HG03521 (cell line): ENCODE results near the gene RNF157.
"Not testable (repeated sequence)": the region's sequence is repeated elsewhere in the genome, so short reads cannot be mapped to it uniquely, and the experiment has no call there.

Experiments
- ATAC-seq: cut with Tn5 transposase; IDR thresholded peaks from one replicate; pipeline ENCODE4 v1.9.1; 2021; ENCODE audit warnings: mild to moderate bottlenecking, moderate library complexity; ENCODE audit not compliant: unreplicated experiment

Gene RNF157

DNA sequence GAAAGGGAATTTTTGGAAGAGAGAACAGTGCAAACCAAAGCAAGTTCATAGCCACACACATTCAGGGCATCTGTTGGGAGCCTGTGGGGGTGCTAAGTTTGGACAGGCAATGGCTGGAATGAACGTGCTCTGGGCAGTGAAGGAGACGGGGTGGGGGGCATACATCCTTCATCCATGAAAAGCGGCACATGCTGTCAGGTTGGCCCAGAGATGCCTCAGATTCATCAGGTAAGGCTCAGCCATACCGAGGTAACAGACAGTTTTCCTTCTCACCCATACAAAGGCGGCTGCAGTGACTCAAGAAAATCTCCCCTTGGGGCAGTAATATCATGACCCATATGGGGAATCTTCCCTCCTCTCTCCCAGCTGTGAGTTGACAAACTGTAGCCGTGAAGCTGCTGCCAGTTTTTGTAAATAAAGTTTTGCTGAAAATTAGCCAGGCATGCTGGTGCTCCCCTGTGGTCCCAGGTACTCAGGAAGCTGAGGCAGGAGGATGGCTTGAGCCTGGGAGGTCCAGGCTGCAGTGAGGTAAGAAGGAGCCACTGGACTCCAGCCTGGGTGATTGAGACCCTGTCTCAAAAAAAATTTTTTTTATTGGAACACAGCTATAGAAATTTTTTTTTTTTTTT, 15.6 kb upstream of the RNF157 start:
- ATAC-seq = no peak

DNA sequence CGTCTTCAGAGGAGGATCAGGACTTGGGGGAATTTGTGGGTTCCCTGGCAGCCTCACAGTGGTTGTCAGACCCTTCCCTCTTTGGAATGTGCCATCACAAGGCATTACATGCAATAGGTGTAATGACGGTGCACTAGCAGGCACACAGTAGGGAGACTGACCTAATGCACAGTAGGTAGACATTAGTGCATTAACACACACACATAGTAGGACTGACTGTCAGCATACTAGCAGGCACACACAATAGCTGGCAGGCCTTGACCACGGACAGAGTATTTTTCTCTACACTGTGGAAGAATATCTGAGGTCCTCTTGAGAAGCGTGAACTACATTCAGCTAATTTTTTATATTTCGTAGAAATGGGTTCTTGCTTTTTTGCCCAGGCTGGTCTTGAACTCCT, 14.0 kb upstream of the RNF157 start:
- ATAC-seq = no peak

DNA sequence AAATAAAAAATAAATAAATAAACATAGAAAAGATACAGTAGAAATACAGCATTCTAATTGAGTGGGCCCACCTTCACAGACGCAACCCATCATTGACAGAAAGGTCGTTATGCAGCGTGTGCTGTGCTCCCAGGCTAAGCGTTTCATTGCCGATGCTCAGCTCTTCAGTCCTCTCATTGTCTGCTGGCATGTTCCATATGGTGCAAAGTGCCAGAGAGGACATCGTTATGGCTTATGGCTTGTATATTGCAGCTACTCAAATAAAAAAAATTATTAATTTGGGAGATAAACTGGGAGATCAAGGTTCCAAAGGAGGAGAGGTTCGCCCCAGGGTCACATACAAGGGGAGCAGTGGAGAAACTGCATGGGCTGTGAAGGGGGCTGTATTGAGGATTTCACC, 13.5 kb upstream of the RNF157 start:
- ATAC-seq = no peak

DNA sequence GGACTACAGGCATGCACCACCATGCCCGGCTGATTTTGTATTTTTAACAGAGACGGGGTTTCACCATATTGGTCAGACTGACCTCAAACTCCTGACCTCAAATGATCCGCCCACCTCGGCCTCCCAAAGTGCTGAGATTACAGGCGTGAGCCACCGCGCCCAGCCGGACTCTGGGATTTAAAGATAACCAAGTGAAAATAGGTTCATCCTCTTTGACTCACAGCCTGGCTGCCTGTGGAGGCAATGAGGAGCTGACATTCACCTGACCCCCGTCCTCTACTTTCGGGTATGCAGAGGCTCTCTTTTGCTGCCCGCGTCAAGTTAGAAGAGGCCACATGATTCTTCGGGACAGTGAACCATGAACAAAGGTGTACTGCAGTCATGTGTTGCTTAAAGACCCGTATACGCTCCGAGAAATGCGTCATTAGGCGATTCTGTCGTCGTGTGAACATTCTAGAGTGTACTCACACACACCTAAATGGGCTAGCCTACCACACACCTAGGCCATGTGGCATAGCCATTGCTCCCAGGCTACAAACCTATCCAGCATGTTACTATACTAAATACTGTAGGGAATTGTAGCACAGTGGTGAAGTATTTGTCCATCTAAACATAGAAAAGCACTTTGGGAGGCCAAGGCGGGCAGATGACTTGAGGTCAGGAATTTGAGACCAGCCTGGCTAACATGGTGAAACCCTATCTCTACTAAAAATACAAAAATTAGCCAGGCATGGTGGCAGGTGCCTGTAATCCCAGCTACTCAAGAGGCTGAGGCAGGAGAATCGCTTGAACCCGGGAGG, 12.9 kb upstream of the RNF157 start:
- ATAC-seq = not testable (repeated sequence)

DNA sequence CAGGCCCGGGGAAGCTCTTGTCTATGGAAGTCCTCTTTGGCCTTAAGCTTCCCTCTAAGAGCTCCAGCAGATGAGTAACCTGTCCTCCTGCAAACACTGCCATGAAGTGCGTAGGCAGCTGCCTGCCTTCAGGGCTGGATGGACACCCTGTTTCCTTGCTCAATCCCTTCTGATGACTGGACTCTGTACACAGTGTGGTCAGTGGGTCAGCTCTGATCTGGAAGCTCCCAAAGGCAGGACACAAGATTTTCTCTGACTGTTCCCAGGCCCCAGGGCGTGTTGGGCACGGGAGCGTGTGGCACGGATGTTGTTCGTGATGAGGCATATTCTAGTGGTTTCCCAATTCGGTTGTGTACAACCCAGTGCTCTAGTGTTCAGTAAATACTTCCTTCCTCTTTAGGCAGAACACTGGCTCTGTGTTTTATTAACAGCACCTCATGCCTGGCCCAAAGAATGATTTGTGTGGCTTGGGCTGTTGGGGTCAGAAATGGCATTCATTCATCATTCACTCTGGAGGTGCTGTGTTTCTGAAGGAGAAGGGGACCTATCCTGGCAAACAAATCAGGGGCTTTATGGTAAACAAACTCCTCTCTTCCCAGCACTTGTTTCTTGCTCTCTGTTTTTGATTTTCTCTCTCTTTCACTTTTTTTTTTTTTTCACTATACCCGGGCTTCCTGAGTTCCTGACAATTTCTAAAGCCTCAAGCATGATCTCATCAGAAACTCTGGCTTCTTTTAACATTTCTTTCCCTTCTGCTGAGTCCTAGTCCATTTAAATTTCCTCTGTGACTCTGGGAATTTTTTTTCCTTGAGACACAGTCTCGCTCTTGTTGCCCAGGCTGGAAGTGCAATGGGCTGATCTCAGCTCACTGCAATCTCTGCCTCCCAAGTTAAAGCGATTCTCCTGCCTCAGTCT, 12.0 kb upstream of the RNF157 start:
- no peak for ATAC-seq

DNA sequence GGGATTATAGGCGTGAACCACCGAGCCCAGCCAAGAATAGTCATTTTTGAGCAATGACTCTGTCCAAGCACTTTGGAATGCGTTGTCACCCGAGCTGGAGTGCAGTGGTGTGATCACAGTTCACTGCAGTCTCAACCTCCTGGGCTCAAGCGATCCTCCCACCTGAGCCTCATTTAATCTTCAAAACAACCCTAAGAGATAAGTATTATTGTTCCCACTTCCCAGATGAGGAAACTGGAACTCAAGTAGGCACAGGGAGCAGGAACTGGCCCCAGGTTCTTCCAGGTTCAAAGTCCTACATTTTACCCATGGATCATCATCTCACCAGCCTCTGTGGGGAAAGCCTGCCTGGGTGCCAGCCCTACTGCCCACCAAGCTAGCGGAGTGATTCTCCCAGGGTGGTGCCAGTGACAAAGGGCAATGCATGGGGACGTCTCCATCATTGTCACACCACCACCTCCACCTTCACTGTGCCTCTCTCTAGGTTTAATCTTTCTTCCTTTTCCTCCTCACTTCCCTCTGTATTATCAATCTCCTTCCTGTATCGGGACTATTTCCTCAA, 11.3 kb upstream of the RNF157 start:
- no peak for ATAC-seq

DNA sequence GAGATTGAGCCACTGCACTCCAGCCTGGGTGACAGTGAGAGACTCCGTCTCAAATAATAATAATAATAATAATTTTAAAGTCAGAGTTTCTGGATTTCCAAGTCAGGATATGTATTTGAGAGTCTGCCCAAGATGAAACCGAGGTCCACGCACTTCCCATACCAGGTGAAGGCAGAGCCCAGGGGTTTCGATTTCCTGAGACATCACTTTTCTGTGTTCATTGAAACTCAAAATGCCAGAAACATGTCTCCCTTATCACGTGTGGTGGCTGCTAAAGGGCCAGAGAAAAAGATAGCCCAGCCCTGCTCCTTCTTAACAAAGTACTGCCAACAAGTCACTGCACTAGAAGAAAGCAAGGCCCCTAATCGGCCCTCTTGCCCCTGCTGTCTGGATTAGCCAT, 9.8 kb upstream of the RNF157 start:
- no peak for ATAC-seq

DNA sequence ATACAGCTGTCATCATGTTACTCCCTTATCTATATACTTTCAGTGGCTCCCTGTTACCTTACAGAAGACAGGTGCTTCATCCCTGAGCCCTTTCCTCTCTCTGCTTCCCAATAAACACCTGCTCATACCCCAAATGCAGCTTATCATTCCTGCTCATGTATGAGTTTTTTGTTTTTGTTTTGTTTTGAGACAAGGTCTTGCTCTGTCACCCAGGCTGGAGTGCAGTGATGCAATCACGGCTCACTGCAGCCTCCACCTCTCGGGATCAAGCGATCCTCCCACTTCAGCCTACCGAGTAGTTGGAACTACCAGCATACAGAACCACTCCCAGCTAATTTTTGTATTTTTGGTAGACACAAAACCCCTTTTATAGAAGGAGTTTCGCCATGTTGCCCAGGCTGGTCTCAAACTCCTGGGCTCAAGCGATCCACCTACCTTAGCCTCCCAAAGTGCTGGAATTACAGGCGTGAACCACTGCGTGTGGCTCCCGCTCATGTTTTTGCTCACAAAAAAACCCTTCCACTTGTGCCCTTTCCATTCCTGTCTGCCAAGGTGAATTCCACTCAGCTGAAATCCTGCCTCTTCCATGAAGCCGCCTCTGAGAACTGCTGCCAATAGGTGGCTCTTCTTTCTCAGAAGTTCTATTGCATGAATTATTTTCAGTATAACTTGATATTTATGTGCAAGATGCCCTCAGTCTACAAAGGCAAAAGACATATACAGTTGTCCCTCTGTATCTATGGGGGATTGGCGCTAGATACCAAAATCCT, 7.9 kb upstream of the RNF157 start:
- no peak for ATAC-seq

DNA sequence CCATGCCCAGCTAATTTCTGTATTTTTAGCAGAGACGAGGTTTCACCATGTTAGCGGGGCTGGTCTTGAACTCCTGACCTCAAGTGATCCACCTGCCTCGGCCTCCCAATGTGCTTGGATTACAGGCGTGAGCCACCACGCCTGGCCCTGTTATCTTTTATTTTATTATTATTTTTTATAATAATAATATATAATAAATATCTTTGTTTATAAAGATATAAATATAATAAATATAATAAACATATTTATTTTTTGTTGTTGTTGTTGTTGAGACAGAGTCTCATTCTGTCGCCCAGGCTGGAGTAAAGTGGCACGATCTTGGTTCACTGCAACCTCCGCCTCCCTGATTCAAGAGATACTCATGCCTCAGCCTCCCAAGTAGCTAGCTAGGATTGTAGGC, 7.0 kb upstream of the RNF157 start:
- ATAC-seq = no peak

DNA sequence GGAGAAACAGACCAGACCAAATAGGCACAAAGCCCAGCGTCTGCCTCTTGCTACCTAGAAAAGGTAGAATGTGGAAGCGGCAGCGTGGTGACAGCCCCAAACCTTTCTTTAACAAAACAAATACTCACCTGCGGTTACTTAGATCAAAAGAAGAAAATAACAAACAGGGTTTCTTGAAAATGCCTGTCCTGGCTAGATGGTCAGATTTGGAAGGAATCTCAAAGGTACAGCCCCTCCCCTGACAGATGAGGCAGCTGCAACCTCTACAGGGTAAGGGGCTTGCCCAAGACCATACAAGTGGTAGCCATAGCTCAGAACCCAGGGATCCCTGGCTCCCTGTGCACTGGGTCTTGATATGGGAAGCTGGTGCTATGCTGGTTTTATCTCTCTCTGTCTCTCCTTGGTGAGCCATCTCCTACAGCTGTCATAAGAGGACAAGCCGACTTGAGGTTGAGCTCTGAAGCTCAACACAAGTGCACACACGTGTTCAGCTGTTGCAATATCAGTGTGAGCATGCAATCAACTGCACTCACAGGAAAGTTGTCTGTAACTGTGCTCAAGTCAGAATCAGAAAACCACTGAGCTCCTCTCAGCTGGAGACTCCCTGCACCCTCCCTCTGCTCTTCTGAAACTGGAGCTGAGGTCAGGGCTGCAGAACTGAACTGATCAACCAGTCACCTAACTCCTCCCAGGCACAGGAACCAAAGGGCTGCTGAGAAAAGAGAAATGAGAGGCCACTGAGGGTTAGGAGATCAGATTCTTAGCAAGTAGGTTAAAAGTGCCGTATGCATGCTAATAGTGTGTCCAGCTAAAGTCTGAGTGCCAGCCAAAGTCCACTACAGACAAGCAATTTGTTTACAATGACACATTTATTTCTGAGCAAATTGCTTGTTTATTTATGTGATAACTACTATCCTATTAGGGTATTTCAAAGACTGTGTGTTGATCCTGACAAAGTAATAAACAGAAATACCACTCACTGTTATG, 6.1 kb upstream of the RNF157 start:
- peak; percentile 89 for ATAC-seq

DNA sequence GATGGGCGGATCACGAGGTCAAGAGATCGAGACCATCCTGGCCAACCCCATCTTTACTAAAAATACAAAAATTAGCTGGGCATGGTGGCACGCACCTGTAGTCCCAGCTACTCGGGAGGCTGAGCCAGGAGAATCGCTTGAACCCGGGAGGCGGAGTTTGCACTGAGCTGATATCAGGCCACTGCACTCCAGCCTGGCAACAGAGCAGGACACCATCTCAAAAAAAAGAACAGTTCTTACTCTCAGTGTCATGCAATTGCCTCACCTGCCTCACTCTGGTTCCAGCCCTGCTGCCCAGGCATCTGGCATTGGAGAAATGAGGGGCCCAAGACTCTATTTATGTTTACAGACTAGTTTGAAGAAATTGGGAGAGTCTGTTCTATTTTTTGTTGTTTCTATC, 4.4 kb upstream of the RNF157 start:
- not testable (repeated sequence) for ATAC-seq

DNA sequence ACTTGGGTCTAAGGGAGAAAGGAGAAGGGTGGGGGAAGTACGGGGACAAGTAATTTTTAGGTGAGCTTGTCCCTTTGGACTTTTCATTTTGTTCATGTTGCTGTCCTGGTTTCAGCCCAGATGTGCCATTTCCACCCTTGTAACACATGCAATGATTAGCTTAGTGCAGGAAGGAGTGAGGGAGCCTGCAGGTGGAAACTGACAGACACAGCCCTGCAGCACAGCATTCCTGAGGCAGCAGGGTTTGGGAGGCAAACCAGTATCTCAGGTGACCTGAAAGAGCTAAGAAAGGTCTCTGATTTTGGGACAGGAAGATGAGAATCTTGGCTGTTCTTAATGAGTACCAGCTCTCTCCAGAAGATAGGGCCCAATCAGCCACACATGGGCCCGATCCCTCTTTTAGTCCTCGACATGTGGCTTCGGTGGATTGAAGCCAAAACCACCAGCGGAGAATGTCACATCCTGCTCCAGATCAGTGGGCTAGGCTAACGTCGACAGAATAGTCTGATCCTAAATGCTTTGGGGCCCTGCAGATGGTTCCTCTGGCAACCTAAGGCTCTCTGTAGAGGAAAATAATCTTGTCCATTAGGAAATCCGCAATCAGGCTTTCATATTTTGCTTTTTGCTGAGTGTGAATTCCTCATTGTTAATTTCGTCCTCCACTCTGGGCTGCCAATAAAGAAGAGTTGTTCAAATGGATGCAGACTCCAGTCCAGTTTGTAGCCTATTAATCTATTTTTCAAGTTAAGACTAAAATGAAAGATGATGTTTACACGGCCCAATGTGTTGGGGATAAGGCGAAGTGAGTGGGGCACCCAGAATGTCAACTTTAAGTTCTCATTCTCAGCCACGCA, 3.8 kb upstream of the RNF157 start:
- ATAC-seq = no peak

DNA sequence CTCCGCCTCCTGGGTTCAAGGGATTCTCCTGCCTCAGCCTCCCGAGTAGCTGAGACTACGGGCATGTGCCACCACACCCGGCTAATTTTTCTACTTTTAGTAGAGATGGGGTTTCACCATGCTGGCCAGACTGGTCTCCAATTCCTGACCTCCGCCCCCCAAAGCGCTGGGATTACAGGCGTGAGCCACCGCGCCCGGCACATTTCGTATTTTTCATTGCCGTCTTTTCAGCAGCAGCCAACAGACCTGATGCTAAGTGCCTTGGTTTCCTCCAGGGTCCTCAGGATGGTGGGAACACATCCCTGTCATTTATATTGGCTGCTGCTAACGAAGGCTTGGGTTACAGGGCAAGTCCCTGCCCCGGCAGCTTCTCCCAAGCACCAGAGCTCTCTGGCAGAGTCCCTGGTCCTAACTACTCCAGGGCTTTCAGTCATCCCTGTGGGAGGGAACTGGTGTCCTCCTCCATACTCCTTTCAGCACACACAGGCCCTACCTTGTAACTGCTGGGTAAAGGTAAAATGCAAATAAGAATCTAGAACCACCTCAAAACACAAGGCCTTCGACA, 1.5 kb upstream of the RNF157 start:
- ATAC-seq = no peak

DNA sequence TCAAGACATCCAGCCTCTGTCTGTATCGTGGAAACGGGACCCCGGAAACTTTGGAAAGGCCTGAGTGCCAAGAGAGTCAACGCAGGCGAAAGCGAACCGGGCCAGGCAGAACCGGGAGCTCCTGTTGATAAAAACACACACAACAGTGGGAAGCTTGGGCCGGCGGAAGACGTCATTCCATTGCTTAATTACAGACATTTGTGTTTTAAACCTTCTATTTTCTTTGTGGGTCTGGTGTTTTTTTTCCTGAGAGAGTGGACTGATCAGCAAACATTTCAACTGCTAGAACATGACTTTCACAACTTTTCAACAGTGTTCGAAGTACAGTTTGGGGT, 878 bp upstream of the RNF157 start:
- ATAC-seq = no peak

DNA sequence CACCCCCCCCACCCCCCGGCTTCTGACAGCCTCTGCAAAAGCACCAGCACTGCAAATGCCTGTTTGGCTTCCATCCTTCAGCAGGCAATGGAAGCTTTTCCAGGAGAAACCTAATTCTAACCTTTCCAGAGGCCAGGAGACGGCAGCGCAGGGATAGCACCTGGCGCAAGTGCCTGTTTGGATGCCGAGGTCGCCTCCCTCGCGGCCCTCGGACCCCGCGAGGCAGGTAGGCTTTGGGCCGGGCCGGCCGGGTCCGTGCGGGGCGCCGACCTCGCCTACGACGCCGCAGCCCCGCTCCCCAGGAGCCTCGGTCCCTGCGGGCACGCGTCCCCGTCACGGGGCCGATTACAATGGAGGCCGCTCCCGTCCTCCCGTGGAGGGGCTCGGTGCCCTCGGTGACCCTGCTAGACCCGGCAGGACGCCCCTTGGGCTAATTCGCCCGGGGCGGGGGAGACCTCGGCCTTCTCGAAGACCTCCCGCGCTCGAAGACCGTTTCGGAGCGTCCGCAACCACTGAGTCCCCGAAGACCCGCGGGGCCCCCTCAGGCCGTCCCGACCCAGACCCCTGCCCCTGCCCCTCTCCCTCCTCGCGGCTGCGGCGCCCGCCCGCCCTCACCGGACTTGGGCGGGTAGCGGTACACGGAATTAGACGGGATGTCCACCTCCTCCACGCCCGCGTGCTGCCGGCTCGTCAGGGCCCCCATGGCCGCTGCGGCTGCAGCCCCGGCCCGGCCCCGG, 587 bp downstream of the RNF157 start:
- peak; percentile 7 for ATAC-seq

DNA sequence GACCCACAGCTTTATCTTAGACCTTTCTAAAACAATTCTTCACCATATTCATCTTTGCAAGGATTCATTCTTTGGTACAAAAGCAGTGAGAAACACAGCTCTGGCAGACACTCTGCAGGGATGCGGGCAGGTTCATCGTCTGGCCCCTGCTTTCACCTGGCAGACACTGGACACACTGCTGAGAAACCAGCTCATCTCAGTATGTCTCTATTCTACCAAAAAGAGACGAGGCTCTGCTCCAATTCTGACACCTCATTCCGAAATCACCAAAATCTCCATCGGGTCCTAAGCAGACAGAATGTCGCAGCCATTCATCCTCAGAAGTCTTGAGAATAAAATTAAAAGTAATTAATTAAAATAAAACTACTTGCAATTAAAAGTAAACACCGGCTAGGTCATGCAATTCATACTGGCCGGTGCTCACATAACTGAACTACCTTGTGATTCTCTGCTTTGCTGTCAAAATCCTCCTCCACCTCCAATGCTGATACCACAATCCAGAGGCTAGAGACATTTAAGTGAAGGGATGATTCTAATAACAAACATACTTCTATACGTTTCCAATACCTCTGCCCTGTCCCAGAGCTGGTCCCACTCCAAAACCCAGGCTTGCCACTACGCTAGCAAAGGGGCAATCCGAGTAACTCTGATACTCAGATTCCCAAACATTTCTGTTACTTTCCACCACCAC, 1.3 kb downstream of the RNF157 start:
- no peak for ATAC-seq

DNA sequence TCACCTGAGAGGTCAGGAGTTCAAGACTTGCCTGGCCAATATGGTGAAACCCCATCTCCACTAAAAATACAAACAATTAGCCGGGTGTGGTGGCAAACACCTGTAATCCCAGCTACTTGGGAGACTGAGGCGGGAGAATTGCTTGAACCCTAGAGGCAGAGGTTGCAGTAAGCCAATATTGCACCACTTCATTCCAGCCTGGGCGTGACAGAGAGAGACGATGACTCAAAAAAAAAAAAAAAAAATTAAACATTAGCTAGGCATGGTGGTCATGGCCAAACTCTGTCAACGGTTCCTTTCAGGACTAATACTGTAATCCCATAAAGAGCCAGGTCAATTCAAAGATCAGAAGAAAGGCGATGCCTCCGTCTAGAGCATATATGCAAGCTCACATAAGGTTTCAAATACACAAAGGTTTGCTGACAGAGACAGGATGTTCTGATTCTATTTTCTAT, 2.4 kb downstream of the RNF157 start:
- ATAC-seq = no peak
